GM18861 (cell line): ENCODE results near the gene ZNF366.
"Not testable (repeated sequence)": the region's sequence is repeated elsewhere in the genome, so short reads cannot be mapped to it uniquely, and the experiment has no call there.

Experiments used
- ATAC-seq: cut with Tn5 transposase; IDR thresholded peaks from one replicate; pipeline ENCODE4 v1.9.1; 2021; ENCODE audit not compliant: unreplicated experiment

ZNF366 gene

GRCh38 chr5:72408603-72409002, 98.6 kb downstream of the ZNF366 start:
- no peak for ATAC-seq

DNA sequence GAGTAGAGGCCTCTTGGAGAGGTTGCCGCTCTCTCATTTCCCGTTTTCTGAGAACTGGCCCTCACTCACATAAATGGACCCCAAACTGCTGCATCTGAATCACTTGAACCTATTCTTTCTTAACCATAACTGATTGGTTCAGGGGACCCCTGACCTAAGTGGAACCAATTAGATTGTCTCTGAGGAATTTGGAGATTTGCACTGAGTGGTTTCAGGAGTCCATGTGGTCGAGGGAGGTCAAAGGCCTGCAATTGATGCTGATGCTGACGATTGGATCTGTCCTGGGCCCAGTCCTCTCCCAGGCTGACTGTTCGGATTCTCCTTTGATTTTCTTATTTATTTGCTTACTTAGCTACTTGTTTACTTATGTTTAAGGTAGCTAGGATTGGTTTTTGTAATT, 99.1 kb downstream of the ZNF366 start:
- ATAC-seq = no peak

GRCh38 chr5:72407541-72407940, 99.7 kb downstream of the ZNF366 start:
- ATAC-seq = no peak

DNA sequence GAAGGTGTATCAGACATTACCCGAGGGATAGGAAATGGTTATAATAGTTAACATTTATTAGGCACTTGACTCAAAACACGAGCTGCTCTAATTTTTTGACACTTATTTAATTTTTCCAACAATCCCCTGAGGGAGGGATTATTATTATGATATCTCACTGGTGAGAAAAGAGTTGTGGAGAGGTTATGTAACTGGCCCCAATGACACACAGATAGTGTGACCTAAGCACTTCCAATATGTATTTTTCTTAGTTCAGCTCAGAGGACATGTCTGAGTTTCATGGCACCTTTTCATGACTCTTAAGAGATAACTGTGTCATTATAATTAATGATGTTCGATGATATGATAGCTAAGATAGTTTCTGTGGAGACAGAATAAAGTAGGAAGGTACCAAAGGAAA, 100.1 kb downstream of the ZNF366 start:
- ATAC-seq = no peak

DNA sequence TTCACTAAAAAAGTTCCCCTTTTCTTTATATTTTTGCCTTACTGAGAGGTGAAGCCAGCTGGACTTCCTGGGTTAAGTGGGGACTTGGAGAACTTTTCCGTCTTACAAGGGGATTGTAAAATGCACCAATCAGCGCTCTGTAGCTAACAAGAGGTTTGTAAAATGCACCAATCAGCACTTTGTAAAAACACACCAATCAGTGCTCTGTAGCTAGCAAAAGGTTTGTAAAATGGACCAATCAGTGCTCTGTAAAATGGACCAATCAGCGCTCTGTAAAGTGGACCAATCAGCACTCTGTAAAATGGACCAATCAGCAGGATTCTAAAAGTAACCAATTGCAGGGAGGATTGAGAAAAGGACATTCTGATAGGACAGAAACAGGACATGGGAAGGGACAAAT, 102.4 kb downstream of the ZNF366 start:
- ATAC-seq = not testable (repeated sequence)

DNA sequence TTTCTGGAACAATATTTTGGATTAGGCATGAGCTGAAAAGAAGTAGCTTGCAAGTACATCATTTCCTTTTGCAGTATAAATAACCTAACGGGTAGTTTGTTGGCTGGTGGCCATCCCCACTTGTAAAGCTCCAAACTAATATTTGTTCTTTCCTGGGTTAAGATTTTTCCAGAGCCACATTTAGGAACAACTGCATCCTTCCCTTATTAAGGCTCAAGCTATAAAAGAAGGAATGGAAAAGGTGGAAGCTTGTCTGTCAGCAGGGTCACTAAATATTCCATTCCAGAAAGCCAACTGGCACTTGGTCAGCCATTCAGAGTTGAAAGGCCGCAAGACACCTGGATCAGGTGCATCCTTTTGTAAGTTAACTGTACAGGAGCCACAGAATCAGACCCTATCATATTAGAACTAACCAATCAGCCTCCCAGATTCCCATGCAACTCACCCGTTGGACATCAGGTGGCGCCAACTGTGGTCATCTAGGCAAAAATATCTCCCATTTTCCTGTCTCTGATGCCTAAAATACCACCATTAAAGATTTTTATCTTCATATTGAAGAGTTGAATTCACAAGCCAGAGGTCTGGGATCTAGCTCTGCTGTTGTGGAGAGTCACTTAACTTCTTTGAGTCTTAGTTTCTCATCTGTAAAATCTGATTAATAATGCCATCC, 104.1 kb downstream of the ZNF366 start:
- ATAC-seq = no peak

- ATAC-seq = no peak
Measured at GRCh38 chr5:72402381-72402890, 104.8 kb downstream of the ZNF366 start.

- ATAC-seq = no peak
Measured at GRCh38 chr5:72400950-72401349, 106.3 kb downstream of the ZNF366 start.

GRCh38 chr5:72397836-72398235, 109.4 kb downstream of the ZNF366 start:
- no peak for ATAC-seq

DNA sequence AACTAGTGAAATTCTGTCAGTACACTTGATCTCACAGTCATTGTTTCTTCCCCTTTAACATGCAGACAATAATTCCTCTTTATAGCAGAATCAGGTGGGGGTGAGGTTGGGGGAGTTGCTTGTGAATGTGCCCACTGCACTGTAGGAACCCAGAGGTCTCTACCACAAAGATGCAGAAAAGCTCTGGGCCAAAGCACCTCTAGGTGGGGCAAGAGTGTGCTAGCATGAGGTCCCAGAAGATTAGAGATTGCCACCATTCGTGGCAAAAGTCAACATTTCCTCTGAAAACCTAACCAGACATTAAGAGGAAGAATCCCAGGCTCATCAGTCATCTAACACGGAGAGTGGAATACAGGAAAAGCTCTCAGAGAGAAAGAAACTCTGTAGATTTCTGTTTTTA, 112.5 kb downstream of the ZNF366 start:
- no peak for ATAC-seq

- no peak for ATAC-seq
Measured at GRCh38 chr5:72393052-72393451, 114.2 kb downstream of the ZNF366 start.
